Thoracic aorta (tissue), 2 donors: ENCODE results near the gene CERS3. TPM values are rescaled to one million over a fixed set of nuclear protein-coding genes. Genes with fewer than 3 reads are reported as not detected.

ENCODE experiments used
- ATAC-seq: fragments of 150-250 bp; one replicate; pipeline ENCODE4 v1.8.0; 2017; ENCODE audit warnings: low read depth; ENCODE audit not compliant: insufficient number of reproducible peaks, low FRiP score
- DNase-seq: peaks from one replicate; pipeline ENCODE4 v3.0.0-alpha.2; 2020; ENCODE audit warnings: low spot score
- H3K27ac ChIP-seq, 2 donors: fragments of 200-600 bp; sonication (generic); 1 replicate in 1 of 2; 2 replicates in 1 of 2; pipeline ENCODE4 v1.5.1; 2016; ENCODE audit warnings: mild to moderate bottlenecking in 2 of 2, moderate library complexity in 2 of 2
- H3K27me3 ChIP-seq: fragments of 200-600 bp; sonication (generic); replicated peaks from 2 replicates; pipeline ENCODE4 v1.6.0; 2016; ENCODE audit warnings: mild to moderate bottlenecking; ENCODE audit not compliant: insufficient read depth
- H3K36me3 ChIP-seq: fragments of 200-600 bp; sonication (generic); one replicate; pipeline ENCODE4 v1.5.1; 2016
- H3K4me1 ChIP-seq, 2 donors: fragments of 200-600 bp; sonication (generic); 1 replicate in 1 of 2; 2 replicates in 1 of 2; pipeline versions ENCODE4 v1.5.1 to v1.6.0; 2016; ENCODE audit warnings: low read depth in 2 of 2, mild to moderate bottlenecking in 1 of 2; ENCODE audit not compliant: control insufficient read depth in 1 of 2
- H3K4me3 ChIP-seq: fragments of 200-600 bp; sonication (generic); 2 replicates; pipeline ENCODE4 v1.5.1; 2016; ENCODE audit warnings: mild to moderate bottlenecking
- H3K9me3 ChIP-seq: fragments of 200-600 bp; sonication (generic); 2 replicates; pipeline ENCODE4 v1.5.1; 2016
- CTCF ChIP-seq: fragments of 200-600 bp; sonication (generic); IDR thresholded peaks from one replicate; pipeline ENCODE4 v1.5.1; 2019; ENCODE audit warnings: antibody characterized with exemption
- total RNA-seq, 2 donors: library from RNA; depleted of rRNA; stranded (reverse); fragments of >200 nt; gene quantifications; one replicate each; pipeline versions ENCODE4 v1.1.0 to v1.2.3, GENCODE V29; 2016

Gene CERS3
- total RNA-seq, 2 donors from 2014 or later = not detected

- no peak for ATAC-seq
- Histone ChIP-seq H3K27me3 (no peaks in the 10 kb centered on the region), H3K36me3 (no peaks in the 10 kb centered on the region), H3K4me1 (peaks cover 0 to 3% of the 10 kb centered on the region in 2 donors), H3K27ac (no peak overlapping the region), H3K9me3 (no peaks in the 10 kb centered on the region), H3K4me3 (no peak overlapping the region)
- DNase-seq = no peak
- no peak for TF ChIP-seq CTCF
Measured at GRCh38 chr15:100516643-100517512, 11.9 kb downstream of the CERS3 start.

GRCh38 chr15:100515758-100516157, 13.0 kb downstream of the CERS3 start:
- no peak for DNase-seq
- Histone ChIP-seq H3K27ac (no peak overlapping the region), H3K4me3 (no peak overlapping the region), H3K36me3 (no peaks in the 10 kb centered on the region), H3K27me3 (no peaks in the 10 kb centered on the region), H3K4me1 (peaks cover 0 to 3% of the 10 kb centered on the region in 2 donors), H3K9me3 (no peaks in the 10 kb centered on the region)
- no peak for TF ChIP-seq CTCF
- ATAC-seq = no peak

- H3K27ac ChIP-seq = no peak overlapping the region
- DNase-seq = no peak
- no peak for ATAC-seq
- no peaks in the 10 kb centered on the region for H3K9me3 ChIP-seq
- no peaks in the 10 kb centered on the region for H3K36me3 ChIP-seq
- no peaks in the 10 kb centered on the region for H3K27me3 ChIP-seq
- no peak overlapping the region for H3K4me3 ChIP-seq
- no peak for TF ChIP-seq CTCF
- no peaks in the 10 kb centered on the region for H3K4me1 ChIP-seq
Measured at GRCh38 chr15:100508641-100509300, 20.0 kb downstream of the CERS3 start.

GRCh38 chr15:100502651-100503050, 26.1 kb downstream of the CERS3 start:
- no peak for ATAC-seq
- Histone ChIP-seq H3K4me1 (no peaks in the 10 kb centered on the region), H3K27me3 (no peaks in the 10 kb centered on the region), H3K36me3 (no peaks in the 10 kb centered on the region), H3K4me3 (no peak overlapping the region), H3K27ac (no peak overlapping the region), H3K9me3 (no peaks in the 10 kb centered on the region)
- DNase-seq = no peak
- TF ChIP-seq CTCF = no peak

- TF ChIP-seq CTCF = no peak
- ATAC-seq = no peak
- no peaks in the 10 kb centered on the region for H3K9me3 ChIP-seq
- no peaks in the 10 kb centered on the region for H3K36me3 ChIP-seq
- no peaks in the 10 kb centered on the region for H3K27me3 ChIP-seq
- no peak overlapping the region for H3K4me3 ChIP-seq
- no peak overlapping the region for H3K27ac ChIP-seq
- H3K4me1 ChIP-seq = no peaks in the 10 kb centered on the region
- no peak for DNase-seq
Measured at GRCh38 chr15:100501117-100501516, 27.6 kb downstream of the CERS3 start.
